Umbilical cord (tissue), 2 donors: ENCODE data around the gene USP32. TPM values are rescaled to one million over a fixed set of nuclear protein-coding genes. Genes with fewer than 3 reads are reported as not detected.

ENCODE experiments used
- DNase-seq: peaks from one replicate; pipeline ENCODE4 v3.0.0-alpha.2; 2015; ENCODE audit warnings: low spot score
- total RNA-seq: library from RNA; depleted of rRNA; stranded (reverse); fragments of >200 nt; gene quantifications from one replicate; pipeline ENCODE4 v1.2.3, GENCODE V29; 2014; ENCODE audit warnings: low replicate concordance; ENCODE audit not compliant: insufficient read depth

USP32 gene
- total RNA-seq, 1 donor from 2014 or later = 40.2 TPM

- no peak for DNase-seq
These were observed 90.3 kb downstream of the USP32 start for GRCh38 chr17:60301649-60302048.

- no peak for DNase-seq
These were observed 91.0 kb downstream of the USP32 start for GRCh38 chr17:60300949-60301348.

GRCh38 chr17:60300011-60300410 is 91.9 kb downstream of the USP32 start:
- DNase-seq = no peak

- no peak for DNase-seq
These were observed 94.1 kb downstream of the USP32 start for GRCh38 chr17:60297760-60298401.

GRCh38 chr17:60296177-60296576 is 95.8 kb downstream of the USP32 start:
- no peak for DNase-seq

DNA sequence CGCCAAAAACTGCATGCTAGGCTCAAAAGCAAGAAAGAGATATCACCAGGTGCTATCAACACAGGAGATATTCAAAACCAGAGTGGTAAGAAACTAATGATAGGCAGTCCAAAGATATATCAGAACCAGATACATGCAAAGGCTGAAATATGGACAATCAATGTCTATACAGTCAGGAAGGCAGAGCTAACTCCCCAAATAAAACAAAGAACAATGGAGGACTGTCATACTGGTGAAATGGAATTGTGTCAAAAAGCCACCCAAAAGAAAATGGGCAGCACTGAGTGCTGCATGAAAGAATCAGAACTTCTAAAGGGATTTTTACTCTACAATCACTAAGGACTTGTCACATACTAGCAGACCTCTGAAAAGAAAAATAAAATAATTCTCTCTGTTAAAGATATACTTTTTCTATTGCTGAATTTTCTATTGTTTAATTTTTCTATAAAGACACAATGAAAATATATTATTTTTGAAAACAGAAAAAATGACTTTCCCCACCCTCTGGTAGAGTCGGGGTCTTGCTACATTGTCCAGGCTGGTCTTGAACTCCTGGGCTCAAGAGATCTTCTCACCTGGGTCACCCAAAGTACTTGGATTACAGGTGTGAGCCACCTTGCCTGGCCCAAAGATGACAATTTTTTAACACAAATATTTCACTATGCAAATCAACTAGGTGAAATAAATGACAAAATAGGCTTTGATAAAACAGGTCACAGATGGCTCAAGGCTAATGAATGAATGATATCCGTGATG is 98.2 kb downstream of the USP32 start:
- DNase-seq = no peak

GRCh38 chr17:60292697-60293096 is 99.2 kb downstream of the USP32 start:
- DNase-seq = no peak

GRCh38 chr17:60284709-60285108 is 107.2 kb downstream of the USP32 start:
- DNase-seq = no peak

DNA sequence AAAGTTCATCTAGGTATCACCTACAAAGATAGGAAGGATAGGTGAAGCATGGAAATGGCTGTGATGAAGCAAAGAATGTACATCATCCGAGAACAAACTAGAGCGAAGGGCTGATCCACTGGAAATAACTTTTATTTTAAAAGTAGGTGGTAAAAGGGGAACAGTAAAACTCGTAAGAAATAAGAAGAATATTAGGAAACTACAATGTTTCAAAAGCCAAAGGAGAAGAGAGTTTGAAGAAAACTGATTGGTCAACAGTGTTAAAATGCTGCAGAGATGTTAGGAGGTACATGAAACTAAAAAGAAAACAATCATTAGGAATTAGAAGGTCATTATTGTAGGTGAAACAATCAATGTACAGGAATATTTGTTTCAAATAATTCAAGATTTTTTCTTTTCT is 108.1 kb downstream of the USP32 start:
- DNase-seq = no peak

- DNase-seq = no peak
These were observed 111.3 kb downstream of the USP32 start for GRCh38 chr17:60280673-60281072.

DNA sequence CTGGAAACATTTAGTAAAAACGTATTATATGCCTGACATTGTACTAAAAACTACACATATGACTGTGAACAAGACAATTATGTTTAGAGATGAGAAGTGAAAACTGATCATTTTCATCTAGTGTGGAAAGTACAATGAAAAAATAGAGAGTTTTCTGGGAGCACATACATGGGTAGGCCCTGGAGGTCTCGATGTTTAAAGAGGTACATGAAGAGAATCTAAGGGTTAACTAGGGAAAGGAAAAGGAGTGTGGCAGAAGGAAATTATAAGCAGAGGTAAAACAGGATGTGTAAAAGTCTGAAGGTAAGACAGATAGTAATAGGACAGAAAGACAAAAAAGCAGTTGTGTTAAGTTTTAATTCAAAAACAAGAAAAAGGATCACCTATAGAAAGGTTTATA is 113.7 kb downstream of the USP32 start:
- DNase-seq = no peak

DNA sequence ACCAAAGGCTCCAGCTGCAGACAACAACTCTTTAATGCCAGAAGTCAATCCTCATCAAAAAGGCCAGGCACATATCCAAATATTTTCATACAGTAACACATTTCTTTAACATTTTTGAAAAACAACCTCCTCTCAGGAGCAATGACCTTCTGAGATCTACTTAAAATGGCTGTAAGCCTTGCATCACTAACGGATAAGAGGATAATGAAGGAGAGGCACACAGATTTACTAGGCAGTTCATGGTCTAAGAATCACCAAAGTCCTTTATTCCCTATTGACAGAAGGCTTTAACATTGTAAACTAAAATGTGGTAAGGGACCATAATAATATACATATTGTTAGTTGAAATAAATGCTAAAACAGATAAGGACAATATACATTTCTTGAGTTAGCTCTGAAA is 114.7 kb downstream of the USP32 start:
- no peak for DNase-seq

GRCh38 chr17:60269417-60269816 is 122.5 kb downstream of the USP32 start:
- no peak for DNase-seq

GRCh38 chr17:60260540-60260939 is 131.4 kb downstream of the USP32 start:
- no peak for DNase-seq

- no peak for DNase-seq
These were observed 133.6 kb downstream of the USP32 start for GRCh38 chr17:60258313-60258712.

GRCh38 chr17:60256174-60256573 is 135.8 kb downstream of the USP32 start:
- no peak for DNase-seq

GRCh38 chr17:60253048-60253447 is 138.9 kb downstream of the USP32 start:
- DNase-seq = no peak

DNA sequence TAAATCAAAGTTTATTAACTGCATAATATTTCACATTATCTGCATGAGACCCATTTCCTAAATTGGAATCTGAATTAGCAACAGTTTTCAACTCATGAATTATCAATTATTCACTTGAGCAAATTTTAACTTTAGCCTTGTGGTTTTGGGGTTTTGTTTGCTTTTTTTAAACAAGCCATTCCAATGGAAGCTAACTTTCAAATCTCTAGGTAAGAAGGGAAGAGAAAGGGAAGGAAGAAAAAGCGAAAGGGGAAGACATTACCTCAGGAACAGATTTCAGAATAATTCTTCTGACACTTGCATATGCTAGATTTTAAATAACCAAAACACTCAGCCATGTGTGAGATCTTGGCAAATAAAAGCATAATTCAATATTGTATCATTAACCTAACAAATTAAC is 139.5 kb downstream of the USP32 start:
- DNase-seq = no peak

GRCh38 chr17:60249290-60249826 is 142.6 kb downstream of the USP32 start:
- DNase-seq = no peak

- DNase-seq = no peak
These were observed 143.2 kb downstream of the USP32 start for GRCh38 chr17:60248618-60249289.

DNA sequence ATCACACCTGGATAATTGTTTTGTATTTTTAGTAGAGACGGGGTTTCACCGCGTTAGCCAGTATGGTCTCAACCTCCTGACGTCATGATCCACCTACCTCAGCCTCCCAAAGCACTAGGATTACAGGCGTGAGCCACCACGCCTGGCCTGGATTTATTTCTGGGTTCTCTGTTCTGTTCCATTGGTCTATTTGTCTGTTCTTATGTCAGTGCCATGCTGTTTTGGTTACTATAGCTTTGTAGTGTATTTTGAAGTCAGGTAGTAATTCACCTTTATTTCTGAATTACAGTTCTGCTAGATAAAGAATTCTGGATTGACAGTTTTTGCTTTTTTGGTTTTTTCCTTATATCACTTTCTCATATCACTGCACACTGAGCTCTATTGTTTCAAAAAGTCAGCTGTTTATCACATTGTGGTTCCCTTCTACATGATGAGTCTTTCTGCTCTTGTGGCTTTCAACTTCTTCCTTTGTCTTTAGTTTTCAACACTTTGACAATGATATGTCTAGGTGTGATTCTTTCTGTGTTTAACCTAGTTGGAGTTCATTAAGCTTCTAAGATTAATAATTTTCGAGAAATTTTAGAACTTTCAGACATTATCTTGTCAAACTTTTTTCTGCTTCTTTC is 144.0 kb downstream of the USP32 start:
- no peak for DNase-seq

DNA sequence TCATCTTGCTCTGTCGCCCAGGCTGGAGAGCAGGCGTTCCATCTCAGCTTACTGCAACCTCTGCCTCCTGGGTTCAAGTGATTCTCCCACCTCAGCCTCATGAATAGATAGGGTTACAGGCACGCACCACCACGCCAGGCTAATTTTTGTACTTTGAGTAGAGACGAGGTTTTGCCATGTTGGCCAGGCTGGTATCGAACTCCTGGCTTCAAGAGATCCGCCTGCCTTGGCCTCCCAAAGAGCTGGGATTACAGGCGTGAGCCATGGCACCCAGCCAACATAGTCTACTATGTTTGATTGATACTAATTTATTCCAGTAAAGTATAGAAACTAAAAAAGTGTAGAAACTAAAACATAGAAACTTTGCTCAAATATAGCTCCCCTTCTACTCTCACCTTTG is 147.3 kb downstream of the USP32 start:
- no peak for DNase-seq
